ENCODE results near the gene SYNPR.

DNA sequence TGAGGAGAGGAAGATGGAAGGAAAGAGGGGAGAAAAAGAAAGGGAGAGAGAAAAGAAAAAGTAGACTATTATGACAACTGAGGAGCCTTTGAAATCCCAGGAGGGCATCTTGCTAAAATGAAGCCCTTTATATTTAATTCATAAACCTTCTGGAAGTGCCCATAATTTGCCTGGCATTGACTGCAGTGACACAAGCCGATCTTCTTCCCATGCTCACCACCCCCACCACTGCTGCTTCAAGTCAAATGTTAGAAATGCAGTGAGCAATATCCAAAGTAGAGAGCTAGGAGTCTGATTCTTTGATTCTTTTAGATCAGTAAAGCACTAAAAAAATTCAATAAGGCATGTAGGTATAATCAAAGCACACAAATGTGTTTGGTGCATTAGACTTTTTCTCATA, 235.7 kb downstream of the SYNPR start:
- TF ChIP-seq GATA2 (IDR thresholded peaks at IDR 0.05; ENCODE audit: low read depth, low read length) (no peak), GATA3 (IDR thresholded peaks at IDR 0.05; ENCODE audit: low read depth, low read length) (no peak)

Measured in SH-SY5Y (cell line).